Left ventricle myocardium inferior (tissue), 1 donor: ENCODE data around the gene A2ML1. TPM values are rescaled to one million over a fixed set of nuclear protein-coding genes. Genes with fewer than 3 reads are reported as not detected.

Source experiments
- DNase-seq: peaks from one replicate; pipeline ENCODE4 v3.0.0-alpha.2; 2020
- H3K27ac ChIP-seq: fragments of 200-600 bp; replicated peaks from 2 replicates; pipeline ENCODE4 v1.8.0; 2021
- H3K27me3 ChIP-seq: fragments of 200-600 bp; 2 replicates; pipeline ENCODE4 v1.8.0; 2021; ENCODE audit warnings: low read depth
- H3K36me3 ChIP-seq: fragments of 200-600 bp; 2 replicates; pipeline ENCODE4 v1.8.0; 2021
- H3K4me1 ChIP-seq: fragments of 200-600 bp; 2 replicates; pipeline ENCODE4 v1.8.0; 2021
- H3K4me3 ChIP-seq: fragments of 200-600 bp; 2 replicates; pipeline ENCODE4 v1.8.0; 2021; ENCODE audit warnings: mild to moderate bottlenecking, moderate library complexity
- H3K9me3 ChIP-seq: fragments of 200-600 bp; replicated peaks from 2 replicates; pipeline ENCODE4 v1.8.0; 2021
- intact Hi-C: fragments of 100-400 bp; cut with micrococcal nuclease; formaldehyde crosslinking; loops from one replicate; pipeline ENCODE4 v1.11.0; 2022
- total RNA-seq: library from RNA; stranded (reverse); fragmentation: NEBNext Ultra II Directional; extraction: Animal tissue kit (Norgen Biotek cat#: 25700); gene quantifications from one replicate; pipeline ENCODE4 v1.2.1, GENCODE V29; 2021
- TF ChIP-seq, protein P1 (sequence below): fragments of 200-600 bp; IDR thresholded peaks from 2 replicates; pipeline ENCODE4 v1.8.0; 2021; ENCODE audit warnings: antibody characterized with exemption, mild to moderate bottlenecking, borderline replicate concordance
- donor health status: DM: no; HTN: yes; CAD: no; lungs with severe emphysema.

The A2ML1 gene
- total RNA-seq, 1 donor from 2014 or later, result not detected

DNA sequence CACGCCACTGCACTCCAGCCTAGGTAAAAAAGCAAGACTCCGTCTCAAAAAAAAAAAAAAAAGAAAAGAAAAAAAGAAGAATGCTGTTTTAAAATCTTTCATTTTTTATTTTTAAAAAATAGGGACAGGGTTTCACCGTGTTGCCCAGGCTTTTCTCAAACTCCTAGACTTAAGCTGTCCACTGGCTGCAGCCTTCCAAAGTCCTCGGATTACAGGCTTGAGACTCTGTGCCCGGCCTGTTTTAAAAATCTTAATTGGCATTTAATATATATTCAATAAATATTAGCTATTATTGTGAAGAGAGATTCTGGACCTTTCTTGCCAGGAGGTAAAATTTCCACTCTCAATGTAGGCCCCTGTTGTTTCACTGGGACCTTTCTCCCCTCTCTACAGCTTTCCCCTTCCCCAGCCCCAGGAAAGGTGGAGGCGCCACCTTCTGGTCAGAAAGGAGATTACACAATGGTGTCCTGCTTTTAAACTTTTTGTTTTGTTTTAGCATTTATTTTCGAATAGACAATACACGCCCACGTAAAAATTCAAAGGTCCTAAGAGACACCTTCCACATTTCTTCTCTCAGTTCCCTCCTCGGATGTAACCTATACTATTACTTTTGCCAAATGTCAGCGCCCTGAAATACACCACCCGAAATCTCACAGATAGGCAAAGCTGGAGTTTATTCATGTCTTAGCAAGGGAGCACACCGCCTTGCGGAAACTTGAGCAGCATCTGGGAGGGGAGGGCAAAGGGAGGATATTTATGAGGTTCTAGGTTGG, 68.1 kb downstream of the A2ML1 start:
- Histone ChIP-seq H3K36me3 (no peaks in the 10 kb centered on the region), H3K4me1 (no peaks in the 10 kb centered on the region), H3K9me3 (no peaks in the 10 kb centered on the region), H3K27me3 (no peaks in the 10 kb centered on the region), H3K4me3 (peak overlapping the region; percentile 58), H3K27ac (peak overlapping the region; percentile 6)
- TF ChIP-seq, protein P1, sequence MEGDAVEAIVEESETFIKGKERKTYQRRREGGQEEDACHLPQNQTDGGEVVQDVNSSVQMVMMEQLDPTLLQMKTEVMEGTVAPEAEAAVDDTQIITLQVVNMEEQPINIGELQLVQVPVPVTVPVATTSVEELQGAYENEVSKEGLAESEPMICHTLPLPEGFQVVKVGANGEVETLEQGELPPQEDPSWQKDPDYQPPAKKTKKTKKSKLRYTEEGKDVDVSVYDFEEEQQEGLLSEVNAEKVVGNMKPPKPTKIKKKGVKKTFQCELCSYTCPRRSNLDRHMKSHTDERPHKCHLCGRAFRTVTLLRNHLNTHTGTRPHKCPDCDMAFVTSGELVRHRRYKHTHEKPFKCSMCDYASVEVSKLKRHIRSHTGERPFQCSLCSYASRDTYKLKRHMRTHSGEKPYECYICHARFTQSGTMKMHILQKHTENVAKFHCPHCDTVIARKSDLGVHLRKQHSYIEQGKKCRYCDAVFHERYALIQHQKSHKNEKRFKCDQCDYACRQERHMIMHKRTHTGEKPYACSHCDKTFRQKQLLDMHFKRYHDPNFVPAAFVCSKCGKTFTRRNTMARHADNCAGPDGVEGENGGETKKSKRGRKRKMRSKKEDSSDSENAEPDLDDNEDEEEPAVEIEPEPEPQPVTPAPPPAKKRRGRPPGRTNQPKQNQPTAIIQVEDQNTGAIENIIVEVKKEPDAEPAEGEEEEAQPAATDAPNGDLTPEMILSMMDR, result peak; percentile 94
- no peak for DNase-seq
- intact Hi-C loops, result loop anchor here (10.0 kb wide), 1 partner anchor 226 kb away; the partner anchor contains the start of gene MFAP5

DNA sequence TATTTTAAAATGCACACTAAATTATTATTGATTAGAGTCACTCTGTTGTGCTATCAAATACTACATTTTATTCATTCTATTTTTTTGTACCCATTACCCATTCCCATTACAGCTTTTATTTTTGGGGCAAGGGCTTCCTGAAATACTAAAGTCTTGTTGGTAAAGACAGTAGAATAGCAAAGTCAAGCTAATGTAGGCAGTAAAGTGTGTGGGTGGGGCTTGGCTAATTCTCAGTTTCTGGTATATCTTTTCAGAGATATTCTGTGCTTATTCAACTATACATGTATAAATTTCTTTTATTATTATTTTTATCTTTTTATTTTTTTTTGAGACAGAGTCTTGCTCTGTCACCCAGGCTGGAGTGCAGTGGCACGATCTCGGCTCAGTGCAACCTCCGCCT, 69.6 kb downstream of the A2ML1 start:
- intact Hi-C loops, result loop anchor here (10.0 kb wide), 1 partner anchor 227 kb away; the partner anchor contains the start of gene MFAP5
- Histone ChIP-seq H3K36me3 (no peaks in the 10 kb centered on the region), H3K4me3 (no peak overlapping the region), H3K9me3 (no peaks in the 10 kb centered on the region), H3K4me1 (no peaks in the 10 kb centered on the region), H3K27me3 (no peaks in the 10 kb centered on the region), H3K27ac (no peak overlapping the region)
- DNase-seq, result no peak
- TF ChIP-seq, protein P1, result no peak

DNA sequence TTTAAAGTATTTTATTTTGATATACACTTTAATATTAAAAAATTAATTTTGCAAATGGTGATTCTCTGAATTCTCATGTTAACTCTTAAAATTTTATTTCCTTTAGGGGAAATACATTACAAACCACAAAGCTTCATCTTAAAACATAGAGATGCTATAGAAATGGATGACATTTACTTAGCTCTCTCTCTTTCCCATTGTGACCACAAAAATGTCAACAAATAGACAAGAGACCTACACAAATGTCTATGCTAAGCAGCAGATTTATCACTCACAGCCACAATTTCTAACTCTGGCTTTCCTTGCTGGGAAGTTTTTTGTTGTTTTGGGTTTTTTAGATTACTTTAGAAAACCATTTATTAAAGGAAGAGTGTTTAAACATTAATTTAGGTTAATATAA, 72.0 kb downstream of the A2ML1 start:
- TF ChIP-seq, protein P1, result no peak
- no peaks in the 10 kb centered on the region for H3K9me3 ChIP-seq
- intact Hi-C loops, result loop anchor here (10.0 kb wide), 1 partner anchor 230 kb away; the partner anchor contains the start of gene MFAP5
- DNase-seq, result no peak
- H3K4me3 ChIP-seq, result no peak overlapping the region
- H3K27me3 ChIP-seq, result no peaks in the 10 kb centered on the region
- no peak overlapping the region for H3K27ac ChIP-seq
- no peaks in the 10 kb centered on the region for H3K36me3 ChIP-seq
- no peaks in the 10 kb centered on the region for H3K4me1 ChIP-seq

DNA sequence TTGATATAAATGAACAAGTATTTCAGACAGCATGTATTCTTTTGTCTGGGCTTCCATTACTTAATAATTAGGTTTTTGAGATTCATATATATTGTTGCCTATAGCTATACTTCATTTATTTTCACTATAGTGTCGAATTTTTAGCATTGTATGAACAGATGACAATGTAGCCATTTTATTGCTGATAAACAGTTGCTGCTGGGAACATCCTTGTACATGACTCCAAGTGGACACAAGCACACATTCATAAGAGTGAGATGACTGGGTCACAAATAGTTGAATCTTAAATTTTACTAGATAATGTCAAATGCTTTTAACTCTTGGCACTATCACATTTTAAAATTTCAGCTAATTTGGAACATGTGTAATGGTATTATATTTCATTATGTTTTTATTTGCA, 72.6 kb downstream of the A2ML1 start:
- TF ChIP-seq, protein P1, result no peak
- Histone ChIP-seq H3K4me1 (no peaks in the 10 kb centered on the region), H3K27ac (no peak overlapping the region), H3K27me3 (no peaks in the 10 kb centered on the region), H3K36me3 (no peaks in the 10 kb centered on the region), H3K4me3 (no peak overlapping the region), H3K9me3 (no peaks in the 10 kb centered on the region)
- DNase-seq, result no peak
- intact Hi-C loops, result loop anchor here (10.0 kb wide), 1 partner anchor 230 kb away; the partner anchor contains the start of gene MFAP5

DNA sequence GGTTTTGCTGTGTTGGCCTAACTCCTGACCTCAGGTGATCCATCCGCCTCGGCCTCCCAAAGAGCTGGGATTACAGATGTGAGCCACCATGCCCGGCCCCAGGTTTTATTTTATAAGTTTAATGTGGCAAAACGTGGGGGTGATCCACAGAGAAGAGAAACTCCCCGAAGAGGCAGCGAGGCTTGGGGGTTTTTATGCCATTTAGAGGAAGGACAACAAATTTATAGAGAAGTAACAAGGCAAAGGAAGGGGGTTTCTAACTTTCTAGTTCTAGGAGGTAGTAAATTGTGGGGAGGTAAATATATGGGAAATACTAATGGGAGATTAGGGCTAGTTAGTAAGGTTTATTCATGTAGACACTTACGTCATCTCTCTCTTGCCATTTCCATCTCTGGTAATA, 74.7 kb downstream of the A2ML1 start:
- Histone ChIP-seq H3K27ac (no peak overlapping the region), H3K27me3 (no peaks in the 10 kb centered on the region)

More for the DNA sequence above, 74.7 kb downstream of the A2ML1 start:
- no peaks in the 10 kb centered on the region for H3K9me3 ChIP-seq
- H3K4me1 ChIP-seq, result no peaks in the 10 kb centered on the region
- intact Hi-C loops, result loop anchor here (10.0 kb wide), 1 partner anchor 232 kb away; the partner anchor contains the start of gene MFAP5
- TF ChIP-seq, protein P1, result no peak
- H3K4me3 ChIP-seq, result no peak overlapping the region
- no peak for DNase-seq
- no peaks in the 10 kb centered on the region for H3K36me3 ChIP-seq
